ENCODE measurements around the gene ITGAL. TPM values are rescaled to one million over a fixed set of nuclear protein-coding genes. Genes with fewer than 3 reads are reported as not detected.

ITGAL gene
- total RNA-seq, 1 donor from 2014 or later: 240 TPM

DNA sequence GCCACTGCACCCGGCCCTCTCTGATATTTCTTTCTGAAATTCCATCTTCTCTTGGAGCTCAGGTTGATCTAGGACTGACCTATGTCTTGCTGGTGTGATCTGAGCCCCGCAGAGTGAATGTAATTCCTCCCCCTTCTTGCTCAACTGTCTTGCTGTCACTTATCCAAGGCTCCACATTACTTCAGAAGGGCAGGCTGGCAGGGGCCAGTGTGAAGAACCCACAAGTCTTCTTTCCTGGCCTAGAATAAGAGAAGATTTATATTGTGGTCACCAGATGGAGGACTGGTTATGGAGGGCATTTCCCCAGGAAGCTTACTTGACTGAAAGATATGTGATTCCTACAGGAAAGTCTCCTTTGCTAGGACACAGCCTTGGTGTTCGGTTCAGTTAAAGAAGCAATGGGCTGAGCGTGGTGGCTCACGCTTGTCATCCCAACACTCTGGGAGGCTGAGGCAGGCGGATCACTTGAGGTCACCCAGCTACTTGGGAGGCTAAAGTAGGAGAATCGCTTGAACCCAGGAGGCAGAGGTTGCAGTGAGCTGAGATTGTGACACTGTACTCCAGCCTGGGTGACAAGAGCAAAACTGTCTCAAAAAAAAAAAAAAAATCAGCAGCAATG is 13.4 kb downstream of the ITGAL start:
- Mint-ChIP-seq H3K4me1 (peaks cover 11% of the 10 kb centered on the region), H3K36me3 (ENCODE audit: low read depth) (peaks cover 76% of the 10 kb centered on the region), H3K9me3 (no peaks in the 10 kb centered on the region), H3K4me3 (no peak overlapping the region), H3K27me3 (no peaks in the 10 kb centered on the region), H3K27ac (peak overlapping the region; percentile 30)
- ATAC-seq (ENCODE audit: low read depth) (no peak), DNase-seq (no peak)
- CTCF ChIA-PET: no interaction called here
- TF ChIP-seq, protein P1, sequence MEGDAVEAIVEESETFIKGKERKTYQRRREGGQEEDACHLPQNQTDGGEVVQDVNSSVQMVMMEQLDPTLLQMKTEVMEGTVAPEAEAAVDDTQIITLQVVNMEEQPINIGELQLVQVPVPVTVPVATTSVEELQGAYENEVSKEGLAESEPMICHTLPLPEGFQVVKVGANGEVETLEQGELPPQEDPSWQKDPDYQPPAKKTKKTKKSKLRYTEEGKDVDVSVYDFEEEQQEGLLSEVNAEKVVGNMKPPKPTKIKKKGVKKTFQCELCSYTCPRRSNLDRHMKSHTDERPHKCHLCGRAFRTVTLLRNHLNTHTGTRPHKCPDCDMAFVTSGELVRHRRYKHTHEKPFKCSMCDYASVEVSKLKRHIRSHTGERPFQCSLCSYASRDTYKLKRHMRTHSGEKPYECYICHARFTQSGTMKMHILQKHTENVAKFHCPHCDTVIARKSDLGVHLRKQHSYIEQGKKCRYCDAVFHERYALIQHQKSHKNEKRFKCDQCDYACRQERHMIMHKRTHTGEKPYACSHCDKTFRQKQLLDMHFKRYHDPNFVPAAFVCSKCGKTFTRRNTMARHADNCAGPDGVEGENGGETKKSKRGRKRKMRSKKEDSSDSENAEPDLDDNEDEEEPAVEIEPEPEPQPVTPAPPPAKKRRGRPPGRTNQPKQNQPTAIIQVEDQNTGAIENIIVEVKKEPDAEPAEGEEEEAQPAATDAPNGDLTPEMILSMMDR (IDR thresholded peaks at IDR 0.05): no peak
- POLR2A ChIA-PET: interaction anchor here (0.7 to 0.8 kb wide), 3 partner anchors 9 to 170 kb away, joined by 3 read pairs; no protein-coding TSS in a partner anchor
- intact Hi-C loops (cut with micrococcal nuclease): no loop called here

DNA sequence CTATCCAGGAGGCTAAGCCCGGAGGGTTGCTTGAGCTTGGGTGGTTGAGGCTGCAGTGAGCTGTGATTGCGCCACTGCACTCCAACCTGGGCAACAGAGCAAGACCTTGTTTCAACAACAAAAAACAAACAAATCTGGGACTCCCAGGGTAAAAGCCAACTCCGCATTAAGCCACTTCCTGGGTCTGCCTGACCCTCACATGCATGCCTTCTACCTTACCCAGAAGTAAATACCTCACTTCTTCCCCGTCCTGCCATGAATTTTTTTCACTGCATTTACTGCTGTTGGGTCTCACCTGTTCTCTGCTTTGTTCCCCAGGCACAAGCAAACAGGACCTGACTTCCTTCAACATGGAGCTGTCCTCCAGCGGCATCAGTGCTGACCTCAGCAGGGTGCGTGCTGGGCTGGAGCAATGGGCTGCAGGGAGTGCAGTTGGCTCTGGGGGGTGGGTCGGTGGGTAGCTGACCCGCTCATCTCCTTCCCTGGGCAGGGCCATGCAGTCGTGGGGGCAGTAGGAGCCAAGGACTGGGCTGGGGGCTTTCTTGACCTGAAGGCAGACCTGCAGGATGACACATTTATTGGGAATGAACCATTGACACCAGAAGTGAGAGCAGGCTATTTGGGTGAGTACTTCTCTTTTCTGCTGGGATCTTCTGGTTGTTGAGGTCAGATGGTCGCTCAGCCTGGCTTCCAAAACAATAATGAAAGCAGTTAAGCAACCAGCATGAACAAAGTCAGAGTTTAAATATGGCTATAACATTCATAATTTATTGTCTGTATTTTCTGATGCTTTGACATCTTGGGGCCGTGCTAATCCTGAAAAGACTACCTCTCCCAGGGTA is 16.4 kb downstream of the ITGAL start:
- intact Hi-C loops (cut with micrococcal nuclease): loop anchor here (2.0 kb wide), 1 partner anchor 16 kb away; the partner anchor contains the start of gene ITGAL
- ChIA-PET CTCF (no interaction called here), POLR2A (interaction anchor here (0.6 to 2.9 kb wide), 8 partner anchors 16 to 105 kb away, joined by 4 to 10 read pairs (median 6); partner anchors contain the start of gene ITGAL)
- peak overlapping the region; percentile 44 for H3K27ac Mint-ChIP-seq
- peaks cover 4% of the 10 kb centered on the region for H3K4me1 Mint-ChIP-seq
- H3K4me3 Mint-ChIP-seq: no peak overlapping the region
- DNase-seq (no peak), ATAC-seq (ENCODE audit: low read depth) (no peak)
- no peaks in the 10 kb centered on the region for H3K27me3 Mint-ChIP-seq
- peaks cover 71% of the 10 kb centered on the region for H3K36me3 Mint-ChIP-seq (ENCODE audit: low read depth)
- no peaks in the 10 kb centered on the region for H3K9me3 Mint-ChIP-seq
- TF ChIP-seq, protein P1 (IDR thresholded peaks at IDR 0.05): no peak

DNA sequence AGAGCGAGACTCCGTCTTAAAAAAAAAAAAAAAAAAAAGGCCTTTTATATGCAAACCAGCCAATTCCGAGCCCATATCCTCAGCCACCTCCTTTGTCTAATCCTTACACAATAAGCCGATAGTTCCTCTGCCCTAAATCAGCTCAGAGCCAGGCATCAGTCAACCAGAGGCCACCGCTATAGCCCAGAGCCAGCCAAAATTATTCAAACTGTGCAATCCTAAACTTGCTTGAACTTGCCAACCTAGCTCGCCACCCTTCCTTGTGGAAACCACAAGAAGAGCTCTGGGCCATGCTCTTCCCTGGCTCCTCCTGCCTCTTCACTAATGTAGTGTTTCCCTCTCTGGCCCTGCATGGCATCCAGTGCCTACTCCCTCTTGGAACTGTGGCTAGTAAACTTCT is 17.7 kb downstream of the ITGAL start:
- H3K36me3 Mint-ChIP-seq (ENCODE audit: low read depth): peaks cover 71% of the 10 kb centered on the region
- ChIA-PET POLR2A (interaction anchor here (0.7 to 2.9 kb wide), 4 partner anchors 18 to 94 kb away, joined by 6 to 15 read pairs (median 8); partner anchors contain the start of gene ITGAL), CTCF (interaction anchor here (1.4 kb wide), 1 partner anchor 40 kb away, joined by 3 read pairs; no protein-coding TSS in a partner anchor)
- intact Hi-C loops (cut with micrococcal nuclease): no loop called here
- TF ChIP-seq, protein P1 (IDR thresholded peaks at IDR 0.05): no peak
- ATAC-seq (ENCODE audit: low read depth) (no peak), DNase-seq (no peak)
- no peak overlapping the region for H3K4me3 Mint-ChIP-seq
- H3K9me3 Mint-ChIP-seq: no peaks in the 10 kb centered on the region
- H3K27me3 Mint-ChIP-seq: no peaks in the 10 kb centered on the region
- H3K4me1 Mint-ChIP-seq: peaks cover 4% of the 10 kb centered on the region
- peak overlapping the region; percentile 57 for H3K27ac Mint-ChIP-seq

DNA sequence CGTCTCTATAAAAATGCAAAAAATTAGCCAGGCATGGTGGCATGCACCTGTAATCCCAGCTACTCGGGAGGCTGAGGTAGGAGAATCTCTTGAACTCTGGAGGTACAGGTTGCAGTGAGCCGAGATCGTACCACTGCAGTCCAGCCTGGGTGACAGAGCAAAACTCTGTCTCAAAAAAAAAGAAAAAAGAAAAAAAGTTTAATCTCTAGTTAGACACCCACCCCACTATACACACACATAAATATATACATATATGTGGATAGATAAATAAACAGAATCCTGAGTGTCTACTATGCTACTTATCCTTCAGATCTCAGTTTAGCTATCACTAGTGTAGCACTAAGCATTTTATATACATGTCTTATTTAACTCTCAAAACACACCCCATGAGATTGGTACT is 18.7 kb downstream of the ITGAL start:
- CTCF ChIA-PET: interaction anchor here (0.9 to 1.4 kb wide), 3 partner anchors 10 to 62 kb away, joined by 3 read pairs; partner anchors contain the start of gene DCTPP1
- POLR2A ChIA-PET: interaction anchor here (0.6 to 2.1 kb wide), 7 partner anchors 9 to 137 kb away, joined by 3 to 8 read pairs (median 4); partner anchors contain the start of gene ITGAL
- H3K4me3 Mint-ChIP-seq: no peak overlapping the region
- intact Hi-C loops (cut with micrococcal nuclease): no loop called here
- DNase-seq: no peak
- H3K9me3 Mint-ChIP-seq: no peaks in the 10 kb centered on the region
- TF ChIP-seq, protein P1 (IDR thresholded peaks at IDR 0.05): no peak
- H3K27ac Mint-ChIP-seq: no peak overlapping the region
- H3K27me3 Mint-ChIP-seq: no peaks in the 10 kb centered on the region
- no peak for ATAC-seq (ENCODE audit: low read depth)
- H3K36me3 Mint-ChIP-seq (ENCODE audit: low read depth): peaks cover 72% of the 10 kb centered on the region
- H3K4me1 Mint-ChIP-seq: peaks cover 4% of the 10 kb centered on the region

Data from activated B cell treated with CpG ODN at 0.5 μM for 24 hours (primary cell).